NCI-H2107 (cell line): ENCODE data around the gene SEC24B.
"Not testable (repeated sequence)": the region's sequence is repeated elsewhere in the genome, so short reads cannot be mapped to it uniquely, and the experiment has no call there.

Experiments used
- DNase-seq: peaks from one replicate; lab custom pipeline; 2025; lab: John Stamatoyannopoulos, UW

The SEC24B gene

GRCh38 chr4:109510687-109511086 lies 77.1 kb downstream of the SEC24B start:
- DNase-seq: no peak

DNA sequence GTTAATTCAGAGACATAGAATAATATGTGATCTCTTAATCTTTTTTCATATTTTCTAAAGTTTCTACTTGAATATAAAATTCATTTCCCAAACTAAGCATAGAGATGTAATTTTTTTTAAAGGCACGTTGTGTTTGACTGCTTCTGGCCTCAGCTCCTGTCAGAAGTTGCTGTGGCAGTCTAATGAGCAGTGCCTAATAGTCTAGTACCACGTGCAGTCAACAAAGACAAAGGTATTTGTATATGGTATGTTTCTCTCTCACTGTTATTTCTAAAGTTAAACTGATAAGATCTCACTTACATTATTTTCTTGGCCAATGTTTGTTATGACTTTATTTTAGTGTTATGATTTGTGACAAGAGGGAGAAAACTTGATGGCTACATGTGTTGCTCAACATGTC lies 77.8 kb downstream of the SEC24B start:
- DNase-seq: no peak

GRCh38 chr4:109513368-109513767 lies 79.8 kb downstream of the SEC24B start:
- DNase-seq: not testable (repeated sequence)

GRCh38 chr4:109532182-109532581 lies 98.6 kb downstream of the SEC24B start:
- no peak for DNase-seq

DNA sequence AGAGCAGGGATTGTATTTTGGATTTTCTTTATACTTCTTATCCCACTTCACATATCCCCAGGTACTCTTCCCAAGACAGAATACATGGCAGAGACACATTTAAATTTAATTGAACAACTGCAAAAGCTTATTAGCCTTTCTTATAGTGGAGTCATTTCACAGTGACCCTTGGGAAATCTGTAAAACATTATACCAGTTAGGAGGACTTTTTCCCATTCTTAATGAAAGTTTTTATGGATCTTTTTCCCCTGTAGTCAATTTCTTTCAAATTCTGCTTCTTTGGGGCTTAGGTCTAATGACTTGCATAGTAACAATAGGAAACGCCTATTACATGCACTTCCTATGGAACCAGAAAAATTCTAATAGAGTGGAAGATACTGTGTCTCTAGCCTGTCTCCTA lies 111.8 kb downstream of the SEC24B start:
- no peak for DNase-seq

- DNase-seq: no peak
Observed at GRCh38 chr4:109547394-109547793, 113.8 kb downstream of the SEC24B start.

GRCh38 chr4:109548655-109549054 lies 115.0 kb downstream of the SEC24B start:
- DNase-seq: no peak

GRCh38 chr4:109552237-109552636 lies 118.6 kb downstream of the SEC24B start:
- DNase-seq: no peak

- DNase-seq: no peak
Observed at GRCh38 chr4:109553130-109553529, 119.5 kb downstream of the SEC24B start.

- DNase-seq: no peak
Observed at GRCh38 chr4:109554971-109555370, 121.4 kb downstream of the SEC24B start.

DNA sequence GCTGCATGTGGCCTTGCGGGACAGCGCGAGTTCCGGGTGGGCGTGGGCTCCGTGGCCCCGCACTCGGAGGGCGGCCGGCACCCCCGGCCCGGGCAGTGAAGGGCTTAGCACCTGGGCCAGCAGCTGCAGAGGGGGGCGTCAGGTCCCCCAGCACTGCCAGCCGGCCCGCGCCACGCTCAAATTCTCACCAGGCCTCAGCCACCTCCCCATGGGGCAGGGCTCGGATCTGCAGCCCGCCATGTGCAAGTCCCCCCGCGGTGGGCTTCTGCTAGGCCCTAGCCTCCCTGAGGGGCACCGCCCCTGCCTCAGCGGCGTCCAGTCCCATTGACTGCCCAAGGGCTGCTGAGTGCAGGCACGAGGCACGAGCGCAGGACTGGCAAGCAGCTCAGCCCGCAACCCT lies 123.8 kb downstream of the SEC24B start:
- no peak for DNase-seq

DNA sequence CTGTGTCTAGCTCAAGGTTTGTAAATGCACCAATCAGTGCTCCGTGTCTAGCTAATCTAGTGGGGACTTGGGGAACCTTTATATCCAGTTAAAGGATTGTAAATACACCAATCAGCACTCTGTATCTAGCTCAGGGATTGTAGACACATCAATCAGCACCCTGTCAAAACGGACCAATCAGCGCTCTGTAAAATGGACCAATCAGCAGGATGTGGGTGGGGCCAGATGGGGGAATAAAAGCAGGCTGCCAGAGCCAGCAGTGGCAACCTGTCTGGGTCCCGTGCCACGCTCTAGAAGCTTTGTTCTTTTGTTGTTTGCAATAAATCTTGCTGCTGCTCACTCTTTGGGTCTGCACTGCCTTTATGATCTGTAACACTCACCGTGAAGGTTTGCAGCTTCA lies 124.5 kb downstream of the SEC24B start:
- not testable (repeated sequence) for DNase-seq

DNA sequence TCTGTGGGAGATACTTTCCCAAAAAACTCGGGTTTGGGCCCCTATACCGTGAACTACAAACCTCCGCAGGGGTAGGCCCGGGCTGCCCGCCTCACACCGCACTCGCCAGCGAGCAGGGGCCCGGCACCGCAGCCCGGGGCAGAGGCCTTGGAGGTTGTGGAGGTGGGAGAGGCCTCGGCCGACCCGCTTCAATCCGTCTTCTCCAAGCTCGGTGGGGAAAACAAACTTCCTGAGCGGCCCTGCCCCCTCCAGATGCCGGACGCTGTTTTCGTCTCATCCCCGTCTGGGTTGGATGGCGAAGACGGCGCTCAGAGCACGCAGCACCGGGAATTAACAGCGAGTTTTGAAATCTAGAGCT lies 126.0 kb downstream of the SEC24B start:
- DNase-seq: no peak

- peak; percentile 58 for DNase-seq
Observed at GRCh38 chr4:109559983-109560686, 126.5 kb downstream of the SEC24B start, which contains the start of gene MCUB. Gene MCUB, plus strand, starts transcription at chr4:109560246. Its CDS starts 92 bp downstream, at chr4:109560338.

- DNase-seq: no peak
Observed at GRCh38 chr4:109560687-109561461, 127.3 kb downstream of the SEC24B start.

GRCh38 chr4:109562457-109563239 lies 129.0 kb downstream of the SEC24B start:
- no peak for DNase-seq

- no peak for DNase-seq
Observed at GRCh38 chr4:109571494-109571893, 137.9 kb downstream of the SEC24B start.

GRCh38 chr4:109572154-109572553 lies 138.5 kb downstream of the SEC24B start:
- DNase-seq: no peak

- DNase-seq: no peak
Observed at GRCh38 chr4:109574443-109574850, 140.8 kb downstream of the SEC24B start.

GRCh38 chr4:109574931-109575804 lies 141.6 kb downstream of the SEC24B start:
- DNase-seq: no peak

DNA sequence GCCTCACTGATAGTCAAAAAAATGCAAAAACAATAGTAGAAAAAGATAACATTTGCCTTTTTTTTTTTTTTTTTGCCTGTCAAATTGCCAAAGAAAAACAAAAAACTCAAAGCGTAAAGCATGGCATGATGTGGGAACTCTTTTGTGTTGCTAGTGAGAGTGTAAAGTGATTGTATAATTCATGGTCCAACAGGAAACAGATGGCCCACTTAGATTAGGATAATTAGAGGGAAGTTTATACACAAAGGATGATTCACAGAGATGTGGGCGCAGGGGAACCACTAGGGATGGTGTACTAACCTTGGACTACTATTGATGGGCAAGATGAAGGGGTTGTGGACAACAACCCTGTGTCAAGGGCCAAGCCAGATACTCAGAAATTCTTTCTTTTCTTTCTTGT lies 142.8 kb downstream of the SEC24B start:
- DNase-seq: no peak

DNA sequence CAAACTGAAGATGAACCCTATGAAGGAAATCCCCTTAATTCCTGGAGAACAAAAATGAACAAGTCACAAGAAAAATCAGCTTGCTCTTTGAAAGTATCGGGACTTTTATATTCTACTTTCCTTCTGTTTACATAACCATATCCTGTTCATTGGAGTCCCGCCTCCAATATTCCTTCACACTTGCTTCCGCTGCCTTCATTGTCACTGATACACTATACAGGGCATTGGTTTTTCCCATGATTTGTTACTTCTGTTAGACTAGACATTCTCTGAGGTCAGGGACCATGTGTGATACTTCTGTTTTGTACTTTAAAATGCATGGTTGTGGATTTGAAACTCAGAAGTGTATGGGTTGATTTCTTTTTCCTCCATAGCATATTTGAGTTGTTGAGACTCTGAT lies 145.2 kb downstream of the SEC24B start:
- DNase-seq: no peak
